ENCODE data around the gene ALPG. TPM values are rescaled to one million over a fixed set of nuclear protein-coding genes. Genes with fewer than 3 reads are reported as not detected.
"Not testable (repeated sequence)": the region's sequence is repeated elsewhere in the genome, so short reads cannot be mapped to it uniquely, and the experiment has no call there.

Gene ALPG
- total RNA-seq, 4 donors from 2014 or later: not detected

- TF ChIP-seq CTCF (IDR thresholded peaks at IDR 0.05) (no peak), EP300 (IDR thresholded peaks at IDR 0.05) (no peak), POLR2A (IDR thresholded peaks at IDR 0.05) (no peak)
- no peak for DNase-seq (ENCODE audit: low spot score in 2 of 2)
- Histone ChIP-seq H3K27ac (no peak overlapping the region), H3K9me3 (no peaks in the 10 kb centered on the region), H3K27me3 (peaks cover 0 to 61% of the 10 kb centered on the region in 2 donors), H3K36me3 (no peaks in the 10 kb centered on the region), H3K4me3 (no peak overlapping the region), H3K4me1 (no peaks in the 10 kb centered on the region)
- WGBS, 2 donors: 75 to 81% methylated on average over 8 of the region's 8 CpGs
These were observed 13.1 kb upstream of the ALPG start for GRCh38 chr2:232393556-232393955.

GRCh38 chr2:232394431-232394830 is 12.2 kb upstream of the ALPG start:
- 89 to 90% methylated on average over 7 of the region's 7 CpGs for WGBS, 2 donors
- not testable (repeated sequence) for H3K27ac ChIP-seq; H3K4me3 ChIP-seq; H3K4me1 ChIP-seq; DNase-seq (ENCODE audit: low spot score in 2 of 2); H3K9me3 ChIP-seq; H3K36me3 ChIP-seq
- peaks cover 0 to 58% of the 10 kb centered on the region in 2 donors for H3K27me3 ChIP-seq

DNA sequence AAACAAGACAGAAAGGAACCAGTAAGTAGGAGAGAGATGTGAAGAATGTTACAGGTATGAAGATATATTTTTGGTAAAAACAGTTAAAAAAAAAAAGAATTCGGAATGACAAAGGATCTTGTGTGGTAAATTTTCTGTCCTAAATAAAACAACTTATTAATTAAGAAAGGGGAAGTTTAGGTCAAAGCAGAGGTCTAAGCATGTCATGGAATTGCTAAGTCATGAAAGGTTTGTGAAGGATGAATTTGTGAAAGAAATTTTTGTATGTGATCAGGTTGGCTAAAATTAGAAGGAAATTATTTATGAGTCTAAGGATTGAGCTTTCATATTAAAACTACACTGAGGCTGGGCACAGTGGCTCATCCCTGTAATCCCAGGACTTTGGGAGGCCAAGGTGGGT is 11.1 kb upstream of the ALPG start:
- 70 to 75% methylated on average over 1 of the region's 1 CpG for WGBS, 2 donors
- DNase-seq (ENCODE audit: low spot score in 2 of 2): no peak
- Histone ChIP-seq H3K27me3 (peaks cover 0 to 49% of the 10 kb centered on the region in 2 donors), H3K4me3 (no peak overlapping the region), H3K4me1 (no peaks in the 10 kb centered on the region), H3K36me3 (no peaks in the 10 kb centered on the region), H3K27ac (no peak overlapping the region), H3K9me3 (no peaks in the 10 kb centered on the region)
- no peak for TF ChIP-seq CTCF (IDR thresholded peaks at IDR 0.05)
- no peak for TF ChIP-seq EP300 (IDR thresholded peaks at IDR 0.05)
- no peak for TF ChIP-seq POLR2A (IDR thresholded peaks at IDR 0.05)

GRCh38 chr2:232396683-232397082 is 10.0 kb upstream of the ALPG start:
- Histone ChIP-seq H3K4me1 (no peaks in the 10 kb centered on the region), H3K9me3 (no peaks in the 10 kb centered on the region), H3K27me3 (peaks cover 0 to 42% of the 10 kb centered on the region in 2 donors), H3K27ac (no peak overlapping the region), H3K36me3 (no peaks in the 10 kb centered on the region), H3K4me3 (no peak overlapping the region)
- no peak for DNase-seq (ENCODE audit: low spot score in 2 of 2)
- 57 to 63% methylated on average over 2 of the region's 2 CpGs for WGBS, 2 donors
- TF ChIP-seq EP300 (IDR thresholded peaks at IDR 0.05): no peak
- TF ChIP-seq POLR2A (IDR thresholded peaks at IDR 0.05): no peak
- no peak for TF ChIP-seq CTCF (IDR thresholded peaks at IDR 0.05)

GRCh38 chr2:232398293-232399034 is 8.2 kb upstream of the ALPG start:
- Histone ChIP-seq H3K27me3 (peaks cover 0 to 36% of the 10 kb centered on the region in 2 donors), H3K4me3 (no peak overlapping the region), H3K9me3 (no peaks in the 10 kb centered on the region), H3K4me1 (no peaks in the 10 kb centered on the region), H3K27ac (no peak overlapping the region), H3K36me3 (no peaks in the 10 kb centered on the region)
- TF ChIP-seq EP300 (IDR thresholded peaks at IDR 0.05): no peak
- TF ChIP-seq POLR2A (IDR thresholded peaks at IDR 0.05): no peak
- TF ChIP-seq CTCF (IDR thresholded peaks at IDR 0.05): no peak
- WGBS, 2 donors: 87 to 90% methylated on average over 5 of the region's 5 CpGs
- no peak for DNase-seq (ENCODE audit: low spot score in 2 of 2)
